Measurements from ENCODE around the gene ELF4. TPM values are rescaled to one million over a fixed set of nuclear protein-coding genes. Genes with fewer than 3 reads are reported as not detected.
A peak's percentile ranks its signal among the peaks of the same experiment; 100 is the strongest.

ELF4 gene
- total and polyA plus RNA-seq, 2 of the 13 experiments (the other 11 are each of a cell fraction or from before 2014, with no cell fraction given), result 1.3 to 2.6 TPM

- TF ChIP-seq AKNA (CRISPR knock-in tag; IDR thresholded peaks at IDR 0.05; ENCODE audit: borderline replicate concordance), result no peak
- TF ChIP-seq AGO2 (optimal IDR thresholded peaks at IDR 0.05; ENCODE audit: low read depth, low read length), result peak; percentile 37
- TF ChIP-seq MAFF (IDR thresholded peaks at IDR 0.05; ENCODE audit: low read depth, low read length), result peak; percentile 82
- no peak for TF ChIP-seq NR2F2 (IDR thresholded peaks at IDR 0.05; ENCODE audit: borderline replicate concordance, low read depth)
- 0 out of 2 replicates have a peak, but pooled peaks have one; percentile 60 for TF ChIP-seq MAFG (CRISPR knock-in tag; IDR thresholded peaks at IDR 0.05)
- peak; percentile 19; the same call in 1 of the 2 replicates for TF ChIP-seq MYC (CRISPR knock-in tag; IDR thresholded peaks at IDR 0.05; ENCODE audit: borderline replicate concordance)
- peak; percentile 31 for TF ChIP-seq RBM39 (IDR thresholded peaks at IDR 0.05; ENCODE audit: low read depth, low read length, poor library complexity, severe bottlenecking)
- TF ChIP-seq ZNF619 (CRISPR knock-in tag; IDR thresholded peaks at IDR 0.05), result 0 out of 2 replicates have a peak, but pooled peaks have one; percentile 32
- peak; percentile 17 for TF ChIP-seq TEAD3 (CRISPR knock-in tag; optimal IDR thresholded peaks at IDR 0.05; ENCODE audit: borderline replicate concordance)
- TF ChIP-seq ZNF451 (CRISPR knock-in tag; IDR thresholded peaks at IDR 0.05), result no peak
- TF ChIP-seq MEIS2 (CRISPR knock-in tag; IDR thresholded peaks at IDR 0.05), result no peak
- TF ChIP-seq ZNF781 (CRISPR knock-in tag; IDR thresholded peaks at IDR 0.05; ENCODE audit: borderline replicate concordance, not compliant biosample characterization), result no peak
- 0 out of 2 replicates have a peak, but pooled peaks have one; percentile 41 for TF ChIP-seq ZNF724P (CRISPR knock-in tag; IDR thresholded peaks at IDR 0.05; ENCODE audit: borderline replicate concordance)
- TF ChIP-seq AHDC1 (CRISPR knock-in tag; IDR thresholded peaks at IDR 0.05; ENCODE audit: borderline replicate concordance), result no peak
- peak; percentile 75; the same call in 1 of the 2 replicates for TF ChIP-seq ZBTB7B (CRISPR knock-in tag; IDR thresholded peaks at IDR 0.05)
- peak; percentile 46 for TF ChIP-seq STAG1 (CRISPR knock-in tag; IDR thresholded peaks at IDR 0.05)
- TF ChIP-seq ZNF773 (CRISPR knock-in tag; IDR thresholded peaks at IDR 0.05; ENCODE audit: borderline replicate concordance), result no peak
- no peak for TF ChIP-seq LCORL (IDR thresholded peaks at IDR 0.05)
- 0 out of 2 replicates have a peak, but pooled peaks have one; percentile 18 for TF ChIP-seq LCORL (CRISPR knock-in tag; IDR thresholded peaks at IDR 0.05)
These were observed 10.6 kb upstream of the ELF4 start (continued) for GRCh38 chrX:130120746-130121504.

Data from HepG2 (cell line).